Stomach smooth muscle (tissue), 2 donors: ENCODE measurements around the gene JAZF1.

Experiments
- H3K27ac ChIP-seq: one replicate; pipeline ENCODE4 v1.7.0; 2013; ENCODE audit warnings: mild to moderate bottlenecking, low read length, inconsistent platforms
- H3K27me3 ChIP-seq, 2 donors: one replicate each; pipeline ENCODE4 v1.7.0; 2013; ENCODE audit warnings: low read length in 2 of 2; ENCODE audit not compliant: insufficient read depth in 2 of 2, control insufficient read depth in 1 of 2
- H3K36me3 ChIP-seq, 2 donors: one replicate each; pipeline ENCODE4 v1.7.0; 2013; ENCODE audit warnings: low read length in 2 of 2; ENCODE audit not compliant: control insufficient read depth in 2 of 2, insufficient read depth in 2 of 2
- H3K4me1 ChIP-seq: one replicate; pipeline ENCODE4 v1.7.0; 2013; ENCODE audit warnings: low read length; ENCODE audit not compliant: control insufficient read depth, insufficient read depth
- H3K4me3 ChIP-seq, 2 donors: one replicate each; pipeline ENCODE4 v1.7.0; 2013; ENCODE audit warnings: low read length in 2 of 2
- H3K9ac ChIP-seq, 2 donors: one replicate each; pipeline ENCODE4 v1.7.0; 2013; ENCODE audit warnings: low read length in 2 of 2, mild to moderate bottlenecking in 1 of 2
- H3K9me3 ChIP-seq, 2 donors: one replicate each; pipeline ENCODE4 v1.7.0; 2013; ENCODE audit warnings: low read length in 2 of 2; ENCODE audit not compliant: control insufficient read depth in 2 of 2
- donor health status: healthy.
- donor health status: Pancreatic carcinoma.

Gene JAZF1

GRCh38 chr7:27875061-27875460, 305.5 kb downstream of the JAZF1 start:
- no peaks in the 10 kb centered on the region for H3K9me3 ChIP-seq
- no peak overlapping the region for H3K9ac ChIP-seq
- H3K36me3 ChIP-seq, result no peaks in the 10 kb centered on the region
- H3K27ac ChIP-seq, result no peak overlapping the region
- no peaks in the 10 kb centered on the region for H3K27me3 ChIP-seq
- no peak overlapping the region for H3K4me3 ChIP-seq
- H3K4me1 ChIP-seq, result peaks cover 10% of the 10 kb centered on the region

DNA sequence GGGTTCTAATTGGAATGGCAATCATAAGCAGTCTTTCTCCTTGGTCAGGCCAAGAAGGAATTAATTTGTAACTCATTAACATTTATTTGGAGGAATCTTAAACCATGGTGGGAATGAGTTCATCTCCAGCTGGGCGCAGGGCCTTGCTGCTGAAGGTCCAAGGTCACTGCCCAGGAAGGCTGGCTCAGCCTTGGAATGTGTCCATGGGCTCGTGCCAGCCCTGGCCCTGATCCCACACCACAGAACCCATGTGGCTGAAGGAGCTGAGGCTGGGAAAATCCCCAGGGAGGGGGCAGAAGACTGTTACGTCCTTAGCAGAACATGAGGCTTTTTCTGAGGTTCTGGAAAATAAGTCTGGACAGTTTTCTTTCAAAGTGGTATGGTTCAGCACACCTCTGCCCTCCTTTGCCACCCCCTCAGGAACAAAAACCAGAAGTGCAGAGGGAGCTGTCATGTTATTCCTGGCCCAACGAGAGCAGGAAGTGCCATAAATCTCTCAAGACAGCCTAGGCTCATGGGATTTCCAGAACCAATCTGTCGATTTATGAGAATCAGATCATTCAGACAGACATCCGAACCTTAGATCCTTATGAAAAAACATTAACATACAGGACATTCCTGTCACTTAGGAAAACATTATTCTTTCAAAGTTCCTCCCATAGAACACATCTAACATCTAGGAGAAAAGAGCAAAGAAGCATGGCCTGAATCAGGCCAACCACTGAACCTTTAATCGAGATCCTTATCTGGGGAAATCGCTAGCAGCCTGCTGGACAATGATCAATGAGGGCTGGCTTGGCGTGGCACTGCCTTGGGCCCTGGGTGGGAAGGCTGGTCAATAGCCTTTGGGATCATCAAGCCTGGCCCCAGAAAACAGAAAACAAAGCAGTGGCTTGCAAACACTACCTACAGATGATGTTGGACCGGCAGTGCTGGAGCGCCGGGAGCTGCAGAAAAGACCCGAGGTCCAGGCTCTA, 306.3 kb downstream of the JAZF1 start:
- no peaks in the 10 kb centered on the region for H3K27me3 ChIP-seq
- no peak overlapping the region for H3K27ac ChIP-seq
- peak overlapping the region in 1 of 2 donors; percentile 47 for H3K9ac ChIP-seq
- H3K36me3 ChIP-seq, result no peaks in the 10 kb centered on the region
- H3K4me3 ChIP-seq, result peak overlapping the region in 1 of 2 donors; percentile 35
- H3K4me1 ChIP-seq, result peaks cover 10% of the 10 kb centered on the region
- H3K9me3 ChIP-seq, result no peaks in the 10 kb centered on the region

GRCh38 chr7:27872356-27873275, 308.0 kb downstream of the JAZF1 start:
- no peak overlapping the region for H3K9ac ChIP-seq
- H3K27ac ChIP-seq, result no peak overlapping the region
- H3K4me3 ChIP-seq, result no peak overlapping the region
- no peaks in the 10 kb centered on the region for H3K36me3 ChIP-seq
- H3K9me3 ChIP-seq, result no peaks in the 10 kb centered on the region
- H3K4me1 ChIP-seq, result peaks cover 10% of the 10 kb centered on the region
- no peaks in the 10 kb centered on the region for H3K27me3 ChIP-seq

DNA sequence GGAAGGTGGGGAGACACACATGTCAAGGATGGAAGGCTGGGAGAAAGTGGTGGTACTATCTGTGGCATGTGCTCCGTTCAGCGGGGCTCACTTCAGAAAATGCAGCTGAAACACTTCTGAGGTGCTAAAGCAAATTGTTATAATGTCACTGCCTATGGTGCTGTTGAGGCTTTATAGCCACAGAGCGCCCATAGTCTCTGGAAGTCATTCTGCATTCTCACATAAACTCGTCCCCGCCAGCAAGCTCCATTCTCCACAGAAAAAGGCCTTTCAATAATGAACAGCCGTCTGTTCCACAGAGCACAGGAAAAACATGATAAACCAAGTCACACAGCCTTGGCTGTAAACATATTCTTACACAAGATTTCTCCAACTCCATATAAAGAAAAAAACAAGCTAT, 308.7 kb downstream of the JAZF1 start:
- H3K9me3 ChIP-seq, result no peaks in the 10 kb centered on the region
- no peak overlapping the region for H3K9ac ChIP-seq
- H3K27me3 ChIP-seq, result no peaks in the 10 kb centered on the region
- H3K36me3 ChIP-seq, result no peaks in the 10 kb centered on the region
- no peak overlapping the region for H3K27ac ChIP-seq
- H3K4me3 ChIP-seq, result no peak overlapping the region
- H3K4me1 ChIP-seq, result peaks cover 10% of the 10 kb centered on the region

DNA sequence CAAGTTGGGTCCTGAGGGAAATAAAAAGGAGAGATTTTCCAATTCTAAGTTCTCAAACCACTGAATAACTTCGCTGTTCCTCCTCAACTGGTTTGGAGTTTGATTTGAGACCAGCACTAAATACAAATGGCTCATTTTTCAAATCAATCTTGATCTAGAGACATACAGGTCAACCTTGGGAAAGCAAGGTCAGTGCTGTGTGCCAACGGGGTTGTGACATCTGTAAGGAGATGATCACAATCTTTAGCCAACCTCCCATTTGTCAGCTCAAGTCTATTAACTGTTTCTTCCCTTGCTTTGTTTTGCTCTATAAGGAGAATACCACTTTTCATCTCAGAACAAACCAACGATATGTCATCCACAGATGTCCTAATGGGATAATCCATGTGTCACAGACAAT, 309.5 kb downstream of the JAZF1 start:
- no peaks in the 10 kb centered on the region for H3K9me3 ChIP-seq
- H3K9ac ChIP-seq, result no peak overlapping the region
- no peak overlapping the region for H3K4me3 ChIP-seq
- H3K4me1 ChIP-seq, result peaks cover 10% of the 10 kb centered on the region
- no peak overlapping the region for H3K27ac ChIP-seq
- H3K27me3 ChIP-seq, result no peaks in the 10 kb centered on the region
- no peaks in the 10 kb centered on the region for H3K36me3 ChIP-seq

DNA sequence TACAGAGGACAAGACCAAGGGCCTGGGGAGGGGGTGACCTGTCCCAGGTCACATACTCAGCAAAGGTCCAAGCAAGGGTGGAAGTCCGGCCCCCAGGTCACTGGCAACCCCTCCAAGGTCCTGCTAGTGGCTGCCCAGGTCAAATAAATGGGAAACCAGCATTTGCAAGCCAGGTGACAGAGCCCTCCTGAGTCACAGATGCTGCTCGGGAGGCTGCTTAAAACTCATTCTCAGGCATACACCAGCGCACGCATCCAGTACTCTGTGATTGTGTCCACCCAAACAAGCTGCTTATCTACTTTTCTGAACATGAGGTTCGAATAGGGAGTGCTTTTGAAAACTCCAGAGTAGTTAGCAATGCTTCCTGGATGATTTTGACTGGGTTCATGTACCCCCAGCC, 310.0 kb downstream of the JAZF1 start:
- Histone ChIP-seq H3K27me3 (no peaks in the 10 kb centered on the region), H3K27ac (no peak overlapping the region), H3K9ac (no peak overlapping the region), H3K36me3 (no peaks in the 10 kb centered on the region), H3K4me3 (no peak overlapping the region), H3K4me1 (peaks cover 10% of the 10 kb centered on the region), H3K9me3 (no peaks in the 10 kb centered on the region)

DNA sequence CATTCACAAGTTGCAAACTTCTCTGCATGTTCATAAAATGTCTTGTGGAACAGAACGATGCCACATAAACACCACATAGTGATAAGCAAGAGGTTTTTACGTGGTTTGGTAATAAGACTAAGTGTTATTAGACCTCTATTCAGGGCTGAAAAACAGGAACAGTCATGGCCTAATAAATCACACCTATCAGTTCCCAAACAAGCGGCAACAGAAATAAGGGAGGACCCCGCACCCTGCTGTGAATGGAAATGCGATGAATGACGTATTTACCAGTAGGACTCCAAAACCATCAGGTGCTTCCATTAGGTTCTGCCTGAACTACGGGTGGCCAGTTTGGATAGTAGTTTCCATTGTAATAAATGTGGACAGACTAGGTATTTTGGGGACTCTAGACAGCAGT, 311.5 kb downstream of the JAZF1 start:
- H3K9ac ChIP-seq, result no peak overlapping the region
- H3K27ac ChIP-seq, result no peak overlapping the region
- no peaks in the 10 kb centered on the region for H3K9me3 ChIP-seq
- H3K36me3 ChIP-seq, result no peaks in the 10 kb centered on the region
- no peak overlapping the region for H3K4me3 ChIP-seq
- H3K4me1 ChIP-seq, result peaks cover 2% of the 10 kb centered on the region
- H3K27me3 ChIP-seq, result no peaks in the 10 kb centered on the region

GRCh38 chr7:27868131-27868550, 312.5 kb downstream of the JAZF1 start:
- no peaks in the 10 kb centered on the region for H3K27me3 ChIP-seq
- no peaks in the 10 kb centered on the region for H3K9me3 ChIP-seq
- no peaks in the 10 kb centered on the region for H3K4me1 ChIP-seq
- H3K4me3 ChIP-seq, result no peak overlapping the region
- H3K27ac ChIP-seq, result no peak overlapping the region
- no peaks in the 10 kb centered on the region for H3K36me3 ChIP-seq
- H3K9ac ChIP-seq, result no peak overlapping the region

DNA sequence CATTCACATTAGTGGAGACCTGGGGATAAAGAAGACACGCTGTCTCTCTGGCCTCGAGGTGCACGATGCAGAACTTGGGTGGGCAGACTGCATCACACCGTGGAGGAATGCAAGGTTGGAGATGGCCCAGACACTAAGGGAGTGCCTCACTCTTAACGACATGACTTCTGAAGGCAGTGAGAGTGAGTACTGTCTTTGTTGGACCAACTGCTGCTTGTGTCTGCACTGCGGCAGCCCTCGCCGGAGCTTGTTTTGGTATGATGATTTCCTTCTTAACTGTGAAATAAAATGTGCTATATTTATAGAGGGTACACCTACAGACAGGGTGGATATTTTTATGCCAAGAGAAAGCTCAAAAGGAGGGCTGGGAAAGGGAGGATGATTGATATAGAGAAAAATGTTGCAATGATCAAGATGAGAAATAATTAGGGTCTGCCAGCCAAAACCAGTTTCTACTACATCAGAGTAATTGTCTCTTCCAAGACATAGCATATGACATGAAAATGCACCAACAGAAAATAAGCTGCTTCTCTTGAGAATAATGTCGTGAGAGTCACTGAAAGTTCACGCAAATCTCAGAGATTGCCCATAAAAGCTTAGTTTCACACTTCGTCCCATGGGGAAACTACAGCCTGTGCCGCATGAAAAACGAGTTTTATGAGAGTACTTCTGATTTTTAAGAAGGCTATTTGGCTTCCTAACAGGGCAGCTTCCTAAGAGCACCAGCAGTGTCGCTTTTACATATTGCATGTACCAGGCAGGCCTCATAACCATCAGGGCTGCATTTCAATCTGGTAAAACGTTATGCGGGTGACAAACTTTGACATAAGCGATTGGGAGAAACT, 313.5 kb downstream of the JAZF1 start:
- no peaks in the 10 kb centered on the region for H3K4me1 ChIP-seq
- no peaks in the 10 kb centered on the region for H3K9me3 ChIP-seq
- no peak overlapping the region for H3K9ac ChIP-seq
- H3K27me3 ChIP-seq, result no peaks in the 10 kb centered on the region
- H3K36me3 ChIP-seq, result no peaks in the 10 kb centered on the region
- no peak overlapping the region for H3K4me3 ChIP-seq
- no peak overlapping the region for H3K27ac ChIP-seq

- Histone ChIP-seq H3K4me1 (no peaks in the 10 kb centered on the region), H3K9ac (no peak overlapping the region), H3K27me3 (no peaks in the 10 kb centered on the region), H3K9me3 (no peaks in the 10 kb centered on the region), H3K4me3 (no peak overlapping the region), H3K27ac (no peak overlapping the region), H3K36me3 (no peaks in the 10 kb centered on the region)
Measured at GRCh38 chr7:27866256-27866655, 314.3 kb downstream of the JAZF1 start.
